Mammary epithelial cell (primary cell): ENCODE measurements around the gene ZKSCAN2.

Experiments
- CTCF ChIP-seq, 2 donors: IDR thresholded peaks in 1 of 2; conservative IDR thresholded peaks in 1 of 2; 2 replicates each; pipeline ENCODE4 v1.5.1; 2011 to 2012; ENCODE audit warnings: inconsistent platforms in 2 of 2, low read length in 2 of 2, mild to moderate bottlenecking in 2 of 2, control low read depth in 1 of 2, low read depth in 1 of 2; ENCODE audit not compliant: insufficient read depth in 1 of 2; ENCODE audit errors: extremely low read depth in 1 of 2
- EZH2 ChIP-seq: IDR thresholded peaks from 2 replicates; pipeline ENCODE4 v1.6.1; 2012; ENCODE audit warnings: low read length, inconsistent platforms, borderline replicate concordance

DNA sequence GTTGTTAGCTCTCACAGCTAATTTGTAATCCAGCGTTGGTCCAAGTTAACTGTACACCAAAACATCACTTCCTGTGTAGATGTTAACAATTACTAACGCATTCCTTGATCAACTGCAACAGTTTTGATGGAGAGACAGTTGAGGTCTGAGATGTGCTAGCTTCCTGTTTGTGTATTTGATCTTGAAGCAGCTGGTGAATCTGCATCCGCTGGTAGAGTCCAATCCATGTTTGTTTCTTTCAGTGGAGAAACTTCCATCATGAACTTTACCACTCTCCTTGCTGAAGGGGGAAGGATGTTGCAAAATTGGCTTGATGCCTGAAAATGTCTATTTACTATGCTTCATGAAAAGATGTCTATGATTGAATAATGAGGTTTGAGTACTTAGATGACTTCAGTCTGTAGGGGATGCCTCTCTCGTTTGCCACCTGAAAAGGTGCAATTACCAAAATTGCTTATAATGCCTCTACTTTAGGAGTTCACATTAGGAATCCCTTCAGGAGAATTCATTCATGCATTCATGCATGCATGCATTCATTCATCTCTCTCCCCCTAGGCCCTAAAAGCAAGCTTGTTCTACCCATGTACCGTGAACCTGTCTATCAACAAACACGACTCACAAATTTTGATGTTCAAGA, 39.6 kb upstream of the ZKSCAN2 start:
- no peak for TF ChIP-seq CTCF (conservative IDR thresholded peaks at IDR 0.05 in 1 of 2, IDR thresholded peaks at IDR 0.05 in 1 of 2; ENCODE audit: extremely low read depth in 1 of 2, insufficient read depth in 1 of 2, low read depth in 1 of 2, low read length in 2 of 2)
- TF ChIP-seq EZH2: no peak
